CD8-positive, alpha-beta memory T cell (primary cell): ENCODE measurements around the gene ZP2. TPM values are rescaled to one million over a fixed set of nuclear protein-coding genes. Genes with fewer than 3 reads are reported as not detected.
"Not testable (repeated sequence)": the region's sequence is repeated elsewhere in the genome, so short reads cannot be mapped to it uniquely, and the experiment has no call there.

ENCODE experiments used
- CTCF ChIA-PET: fragments of 350-600 bp; sonication (Branson Sonifier 250); formaldehyde crosslinking; loops from one replicate; lab custom pipeline; 2021; ENCODE audit warnings: antibody characterized with exemption; lab: Charles Lee
- POLR2A ChIA-PET: fragments of 350-600 bp; sonication (Branson Sonifier 250); formaldehyde crosslinking; loops from one replicate; lab custom pipeline; 2021; ENCODE audit warnings: antibody characterized with exemption; lab: Charles Lee
- DNase-seq, 5 donors: peaks; one replicate each; pipeline versions ENCODE4 v3.0.0 to v3.0.0-alpha.2; 2020 to 2022; ENCODE audit warnings: mixed read lengths in 1 of 5
- H3K27ac ChIP-seq: one replicate; pipeline ENCODE4 v1.7.0; 2013; ENCODE audit warnings: low read depth, mild to moderate bottlenecking, low read length, moderate library complexity
- H3K27me3 ChIP-seq: 2 replicates; pipeline ENCODE4 v1.7.0; 2013; ENCODE audit warnings: low read length, mild to moderate bottlenecking; ENCODE audit not compliant: insufficient read depth, poor library complexity, severe bottlenecking
- H3K36me3 ChIP-seq: 2 replicates; pipeline ENCODE4 v1.7.0; 2013; ENCODE audit warnings: mild to moderate bottlenecking, low read length, moderate library complexity; ENCODE audit not compliant: insufficient read depth
- H3K4me1 ChIP-seq: 2 replicates; pipeline ENCODE4 v1.7.0; 2013; ENCODE audit warnings: mild to moderate bottlenecking, low read length, moderate library complexity; ENCODE audit not compliant: insufficient read depth
- H3K4me3 ChIP-seq: 2 replicates; pipeline ENCODE4 v1.7.0; 2013; ENCODE audit warnings: mild to moderate bottlenecking, low read length
- H3K9me3 ChIP-seq: 2 replicates; pipeline ENCODE4 v1.7.0; 2013; ENCODE audit warnings: mild to moderate bottlenecking, low read length
- H3K27ac Mint-ChIP-seq, 8 donors: one replicate each; pipeline ENCODE4 v1.8.0; 2020 to 2021; ENCODE audit warnings: mixed read lengths in 8 of 8, mild to moderate bottlenecking in 6 of 8, inconsistent platforms in 3 of 8, moderate library complexity in 3 of 8
- H3K27me3 Mint-ChIP-seq, 2 donors: one replicate each; pipeline ENCODE4 v1.8.0; 2020 to 2021; ENCODE audit warnings: mixed read lengths in 2 of 2, mild to moderate bottlenecking in 1 of 2, moderate library complexity in 1 of 2
- H3K36me3 Mint-ChIP-seq, 3 donors: one replicate each; pipeline ENCODE4 v1.8.0; 2020 to 2021; ENCODE audit warnings: mixed read lengths in 3 of 3, inconsistent platforms in 1 of 3, mild to moderate bottlenecking in 1 of 3
- H3K4me1 Mint-ChIP-seq, 3 donors: one replicate each; pipeline ENCODE4 v1.8.0; 2020 to 2021; ENCODE audit warnings: mixed read lengths in 3 of 3, inconsistent platforms in 1 of 3, mild to moderate bottlenecking in 1 of 3
- H3K4me3 Mint-ChIP-seq, 7 donors: one replicate each; pipeline ENCODE4 v1.8.0; 2020 to 2021; ENCODE audit warnings: mixed read lengths in 7 of 7, mild to moderate bottlenecking in 6 of 7, moderate library complexity in 4 of 7, inconsistent platforms in 2 of 7
- H3K9me3 Mint-ChIP-seq, 5 donors: one replicate each; pipeline ENCODE4 v1.8.0; 2020 to 2022; ENCODE audit warnings: mixed read lengths in 5 of 5, mild to moderate bottlenecking in 3 of 5, moderate library complexity in 2 of 5, inconsistent platforms in 1 of 5
- polyA plus RNA-seq: library from polyadenylated mRNA; unstranded; fragments of 300-500 nt; fragmentation: Illumina TruSeq; gene quantifications from one replicate; pipeline ENCODE4 v1.2.3, GENCODE V29; 2021
- total RNA-seq, 2 experiments: library from RNA; stranded (reverse); gene quantifications; one replicate each; pipeline ENCODE4 v1.2.3, GENCODE V29; 2021

Gene ZP2
- total and polyA plus RNA-seq, 3 experiments from 2014 or later: not detected

DNA sequence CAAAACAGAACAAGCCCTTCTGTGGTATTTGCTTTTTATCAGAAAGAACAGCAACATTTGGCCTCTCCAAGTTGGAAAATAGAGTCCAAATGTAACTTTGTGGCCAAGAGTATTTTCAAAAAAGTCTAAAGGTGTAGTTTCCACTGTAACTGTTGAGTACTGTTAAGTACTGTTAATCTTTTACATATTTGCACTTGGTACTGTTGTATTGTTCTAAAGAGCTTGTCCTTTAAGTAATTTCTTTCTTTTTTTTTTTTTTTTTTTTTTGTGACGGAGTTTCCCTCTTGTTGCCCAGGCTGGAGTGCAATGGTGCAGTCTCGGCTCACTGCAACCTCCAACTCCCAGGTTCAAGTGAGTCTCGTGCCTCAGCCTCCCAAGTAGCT lies 31.4 kb downstream of the ZP2 start:
- H3K36me3 ChIP-seq: no peaks in the 10 kb centered on the region
- CTCF ChIA-PET: interaction anchor here (1.2 kb wide), 1 partner anchor 9 kb away, joined by 4 read pairs; no protein-coding TSS in a partner anchor
- no peaks in the 10 kb centered on the region for H3K4me1 Mint-ChIP-seq

DNA sequence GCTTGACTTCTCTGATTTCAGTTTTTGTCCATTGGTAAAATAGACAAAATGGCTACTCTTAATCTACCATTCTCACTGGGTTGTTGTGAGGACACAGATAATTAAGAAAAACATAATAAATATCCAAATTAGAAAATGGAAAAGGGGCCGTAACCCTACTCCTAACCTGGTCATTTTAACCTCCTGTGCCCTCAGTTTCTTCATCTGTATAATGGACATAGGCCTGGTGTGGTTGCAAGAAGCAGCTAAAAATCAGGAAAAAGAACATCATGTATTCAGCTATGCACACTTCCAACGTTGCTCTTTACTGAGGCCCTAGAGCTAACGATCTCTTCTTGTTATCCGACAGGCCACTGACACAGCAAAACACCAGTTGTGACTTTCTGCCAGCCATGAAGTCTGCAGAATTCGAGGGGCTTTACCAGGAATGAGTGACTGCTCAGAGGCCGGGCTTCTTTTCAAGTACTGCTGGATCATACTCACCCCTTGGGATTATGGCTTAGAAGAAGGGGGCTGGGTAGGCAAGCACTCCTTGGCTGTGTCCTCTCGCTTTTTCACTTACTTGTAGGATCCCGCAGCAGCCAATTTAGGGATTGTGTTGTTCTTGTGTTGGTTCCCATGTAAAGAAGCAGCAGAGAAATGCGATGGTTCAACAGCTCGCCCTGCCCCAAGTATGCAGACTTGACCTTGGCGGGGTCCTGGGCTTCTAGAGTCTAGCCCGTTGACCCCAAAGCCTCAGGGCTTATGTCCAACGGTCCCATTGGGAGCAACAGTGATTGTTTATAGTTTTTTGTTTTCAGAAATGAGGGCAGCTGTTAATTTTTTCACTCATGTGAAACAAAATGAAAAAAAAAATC lies 32.0 kb downstream of the ZP2 start:
- Mint-ChIP-seq H3K9me3 (no peaks in the 10 kb centered on the region), H3K36me3 (peaks cover 35 to 67% (median 59%) of the 10 kb centered on the region in 3 donors), H3K27me3 (no peaks in the 10 kb centered on the region)

More for the DNA sequence above, 31.4 kb downstream of the ZP2 start:
- H3K27ac ChIP-seq: no peak overlapping the region
- H3K27ac Mint-ChIP-seq: no peak overlapping the region
- no peaks in the 10 kb centered on the region for H3K4me1 ChIP-seq
- H3K4me3 Mint-ChIP-seq: no peak overlapping the region
- no peak for DNase-seq
- no peaks in the 10 kb centered on the region for H3K9me3 Mint-ChIP-seq
- no peaks in the 10 kb centered on the region for H3K27me3 Mint-ChIP-seq
- no peaks in the 10 kb centered on the region for H3K27me3 ChIP-seq
- H3K4me3 ChIP-seq: no peak overlapping the region
- POLR2A ChIA-PET: no interaction called here
- H3K9me3 ChIP-seq: no peaks in the 10 kb centered on the region
- H3K36me3 Mint-ChIP-seq: peaks cover 30 to 61% (median 52%) of the 10 kb centered on the region in 3 donors

DNA sequence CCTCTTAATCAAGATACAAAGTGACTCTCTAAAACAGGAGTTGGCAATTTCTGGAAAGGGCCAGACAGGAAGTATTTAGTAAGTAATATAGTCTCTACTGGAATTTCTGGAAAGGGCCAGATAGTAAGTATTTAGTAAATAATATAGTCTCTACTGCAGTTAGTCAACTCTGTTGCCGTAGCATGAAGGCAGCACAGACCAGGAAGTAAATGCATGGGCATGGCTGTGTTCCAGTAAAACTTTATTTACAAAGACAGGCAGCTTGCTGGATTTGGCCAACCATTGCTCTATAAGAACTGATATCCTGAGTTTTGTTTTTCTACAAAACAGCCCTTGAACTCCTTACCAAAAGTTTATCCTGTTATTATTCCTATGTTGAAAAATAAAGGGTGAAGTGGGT lies 36.0 kb downstream of the ZP2 start:
- Histone ChIP-seq H3K9me3 (no peaks in the 10 kb centered on the region), H3K4me1 (no peaks in the 10 kb centered on the region), H3K4me3 (no peak overlapping the region), H3K27ac (no peak overlapping the region), H3K27me3 (no peaks in the 10 kb centered on the region), H3K36me3 (peaks cover 13% of the 10 kb centered on the region)
- Mint-ChIP-seq H3K36me3 (peaks cover 31 to 78% (median 44%) of the 10 kb centered on the region in 3 donors), H3K27ac (no peak overlapping the region), H3K9me3 (no peaks in the 10 kb centered on the region), H3K27me3 (peaks cover 0 to 1% of the 10 kb centered on the region in 2 donors), H3K4me3 (no peak overlapping the region), H3K4me1 (no peaks in the 10 kb centered on the region)
- no peak for DNase-seq
- CTCF ChIA-PET: no interaction called here
- POLR2A ChIA-PET: no interaction called here

More for the DNA sequence above, 32.0 kb downstream of the ZP2 start:
- Histone ChIP-seq H3K36me3 (no peaks in the 10 kb centered on the region), H3K4me1 (no peaks in the 10 kb centered on the region), H3K9me3 (no peaks in the 10 kb centered on the region), H3K4me3 (no peak overlapping the region), H3K27me3 (no peaks in the 10 kb centered on the region), H3K27ac (no peak overlapping the region)
- H3K27ac Mint-ChIP-seq: no peak overlapping the region
- no peak for DNase-seq
- ChIA-PET POLR2A (no interaction called here), CTCF (interaction anchor here (1.2 kb wide), 1 partner anchor 9 kb away, joined by 4 read pairs; no protein-coding TSS in a partner anchor)
- no peak overlapping the region for H3K4me3 Mint-ChIP-seq
- H3K4me1 Mint-ChIP-seq: no peaks in the 10 kb centered on the region

DNA sequence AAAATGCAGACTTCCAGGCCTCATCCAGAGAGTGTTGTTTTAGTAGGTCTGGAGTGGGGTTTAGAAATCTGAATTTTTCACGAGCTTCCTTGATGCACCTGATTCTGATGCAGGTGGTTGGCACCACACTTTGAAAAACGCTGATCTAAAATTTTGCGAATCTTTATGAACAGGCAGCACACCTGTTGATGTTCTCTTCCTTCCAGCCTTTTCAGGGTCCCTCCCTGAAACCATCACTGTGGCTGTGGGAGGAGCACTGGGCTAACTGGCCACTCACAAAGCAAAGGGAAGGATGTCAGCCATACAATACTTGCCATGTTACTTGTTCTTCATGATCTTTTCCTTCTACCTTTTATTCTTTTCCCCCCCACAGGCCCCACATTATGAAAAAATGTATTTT lies 38.7 kb downstream of the ZP2 start:
- ChIA-PET CTCF (no interaction called here), POLR2A (no interaction called here)
- H3K27ac ChIP-seq: no peak overlapping the region
- peaks cover 18 to 61% (median 25%) of the 10 kb centered on the region in 3 donors for H3K36me3 Mint-ChIP-seq
- H3K27ac Mint-ChIP-seq: peak overlapping the region in 1 of 8 donors; percentile 7
- DNase-seq: no peak
- H3K27me3 ChIP-seq: no peaks in the 10 kb centered on the region
- no peaks in the 10 kb centered on the region for H3K9me3 ChIP-seq
- H3K4me3 Mint-ChIP-seq: no peak overlapping the region
- no peaks in the 10 kb centered on the region for H3K4me1 Mint-ChIP-seq
- H3K36me3 ChIP-seq: peaks cover 16% of the 10 kb centered on the region
- no peaks in the 10 kb centered on the region for H3K4me1 ChIP-seq
- no peak overlapping the region for H3K4me3 ChIP-seq
- H3K27me3 Mint-ChIP-seq: peaks cover 0 to 1% of the 10 kb centered on the region in 2 donors
- H3K9me3 Mint-ChIP-seq: no peaks in the 10 kb centered on the region

DNA sequence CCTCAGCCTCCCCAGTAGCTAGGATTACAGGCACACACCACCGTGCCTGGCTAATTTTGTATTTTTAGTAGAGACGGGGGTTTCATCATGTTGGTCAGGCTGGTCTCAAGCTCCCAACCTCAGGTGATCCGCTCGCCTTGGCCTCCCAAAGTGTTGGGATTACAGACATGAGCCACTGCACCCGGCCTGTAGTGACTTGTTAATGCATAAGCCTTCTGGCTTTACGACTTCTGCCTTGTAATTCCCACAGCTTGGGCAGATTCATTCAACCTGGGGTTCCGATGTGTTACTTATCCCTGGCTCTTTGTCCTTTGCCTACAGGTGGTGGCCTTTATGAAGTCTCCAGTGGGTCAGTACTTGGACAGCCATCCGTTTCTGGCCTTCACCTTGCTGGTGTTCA lies 41.3 kb downstream of the ZP2 start:
- DNase-seq, H3K27me3 ChIP-seq, H3K4me1 Mint-ChIP-seq, H3K9me3 ChIP-seq, H3K4me1 ChIP-seq, H3K4me3 ChIP-seq, H3K4me3 Mint-ChIP-seq, H3K27ac ChIP-seq, H3K9me3 Mint-ChIP-seq, H3K27me3 Mint-ChIP-seq, CTCF ChIA-PET: not testable (repeated sequence)
- peak overlapping the region in 1 of 8 donors; percentile 79 for H3K27ac Mint-ChIP-seq
- POLR2A ChIA-PET: interaction anchor here (0.5 kb wide), 1 partner anchor 114 kb away, joined by 3 read pairs; no protein-coding TSS in a partner anchor
- H3K36me3 ChIP-seq: peaks cover 16% of the 10 kb centered on the region
- H3K36me3 Mint-ChIP-seq: peaks cover 15 to 59% (median 17%) of the 10 kb centered on the region in 3 donors

DNA sequence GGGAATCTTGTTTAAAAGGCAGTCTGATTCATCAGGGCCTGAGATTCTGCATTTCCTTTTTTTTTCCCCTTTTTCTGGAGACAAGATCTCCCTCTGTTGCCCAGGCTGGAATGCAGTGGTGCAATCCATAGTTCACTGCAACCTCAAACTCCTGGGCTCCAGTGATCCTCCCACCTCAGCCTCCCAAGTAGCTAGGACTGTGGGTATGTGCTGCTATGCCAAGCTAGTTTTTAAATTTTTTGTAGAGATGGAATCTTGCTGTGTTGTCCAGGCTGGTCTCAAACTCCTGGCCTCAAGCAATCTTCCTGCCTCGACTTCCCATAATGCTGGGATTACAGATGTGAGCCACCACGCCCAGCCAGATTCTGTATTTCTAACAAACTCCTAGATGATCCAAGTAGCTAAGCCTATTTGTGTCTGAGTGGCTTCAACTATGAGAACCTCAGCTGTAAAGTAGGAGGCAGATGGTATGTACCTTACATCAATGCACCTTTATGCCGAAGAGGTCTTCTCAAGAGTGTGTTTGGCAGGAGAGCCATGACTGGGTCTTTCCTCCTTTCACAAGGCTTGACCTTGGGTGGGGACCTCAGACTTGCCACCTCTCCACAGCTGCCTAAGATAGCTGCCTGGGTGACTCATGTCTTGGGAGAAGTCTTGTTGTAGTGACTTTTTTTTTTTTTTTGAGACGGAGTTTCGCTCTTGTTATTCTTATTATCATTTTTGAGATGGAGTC lies 42.0 kb downstream of the ZP2 start:
- H3K27me3 Mint-ChIP-seq: peaks cover 0 to 1% of the 10 kb centered on the region in 2 donors
- POLR2A ChIA-PET: interaction anchor here (0.5 kb wide), 1 partner anchor 114 kb away, joined by 3 read pairs; no protein-coding TSS in a partner anchor

DNA sequence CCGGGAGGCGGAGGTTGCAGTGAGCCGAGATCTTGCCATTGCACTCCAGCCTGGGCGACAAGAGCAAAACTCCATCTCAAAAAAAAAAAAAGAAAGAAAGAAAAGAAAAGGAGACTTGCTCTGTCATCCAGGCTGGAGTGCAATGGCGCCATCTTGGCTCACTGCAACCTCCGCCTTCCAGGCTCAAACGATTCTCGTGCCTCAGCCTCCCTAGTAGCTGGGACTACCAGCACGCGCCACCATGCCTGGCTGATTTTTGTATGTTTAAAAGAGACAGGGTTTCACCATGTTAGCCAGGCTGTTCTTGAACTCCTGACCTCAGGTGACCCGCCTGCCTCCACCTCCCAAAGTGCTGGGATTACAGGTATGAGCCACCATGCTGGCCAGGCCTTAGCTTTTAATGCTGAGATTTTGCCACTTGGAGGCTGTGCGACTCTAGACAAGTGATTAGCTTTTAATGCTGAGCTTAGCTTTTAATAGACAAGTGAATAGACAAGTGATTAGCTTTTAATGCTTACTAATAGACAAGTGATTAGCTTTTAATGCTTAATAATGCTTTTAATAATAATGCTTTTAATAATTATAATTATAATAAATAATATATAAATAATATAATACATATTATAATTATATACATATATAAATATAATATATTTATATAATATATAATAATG lies 43.3 kb downstream of the ZP2 start:
- H3K27ac Mint-ChIP-seq: no peak overlapping the region
- no peak for DNase-seq
- peaks cover 6 to 54% (median 15%) of the 10 kb centered on the region in 3 donors for H3K36me3 Mint-ChIP-seq
- no peak overlapping the region for H3K4me3 Mint-ChIP-seq
- no peak overlapping the region for H3K27ac ChIP-seq
- peaks cover 0 to 1% of the 10 kb centered on the region in 2 donors for H3K27me3 Mint-ChIP-seq
- POLR2A ChIA-PET: no interaction called here
- CTCF ChIA-PET: no interaction called here
- peaks cover 0 to 5% (median 4%) of the 10 kb centered on the region in 3 donors for H3K4me1 Mint-ChIP-seq
- H3K36me3 ChIP-seq: peaks cover 16% of the 10 kb centered on the region
- H3K27me3 ChIP-seq: no peaks in the 10 kb centered on the region
- no peak overlapping the region for H3K4me3 ChIP-seq
- H3K9me3 ChIP-seq: no peaks in the 10 kb centered on the region
- no peaks in the 10 kb centered on the region for H3K4me1 ChIP-seq
- H3K9me3 Mint-ChIP-seq: no peaks in the 10 kb centered on the region

More for the DNA sequence above, 42.0 kb downstream of the ZP2 start:
- CTCF ChIA-PET: interaction anchor here (0.6 kb wide), 1 partner anchor 22 kb away, joined by 3 read pairs; no protein-coding TSS in a partner anchor
- Histone ChIP-seq H3K4me1 (no peaks in the 10 kb centered on the region), H3K27ac (no peak overlapping the region), H3K36me3 (peaks cover 16% of the 10 kb centered on the region), H3K9me3 (no peaks in the 10 kb centered on the region), H3K4me3 (no peak overlapping the region), H3K27me3 (no peaks in the 10 kb centered on the region)
- Mint-ChIP-seq H3K27ac (no peak overlapping the region), H3K4me1 (peaks cover 0 to 4% (median 3%) of the 10 kb centered on the region in 3 donors), H3K4me3 (no peak overlapping the region), H3K36me3 (peaks cover 8 to 58% (median 19%) of the 10 kb centered on the region in 3 donors), H3K9me3 (no peaks in the 10 kb centered on the region)
- DNase-seq: no peak
